Ovary (tissue), 3 donors: ENCODE data around the gene OR5B21.

Source experiments
- EP300 ChIP-seq: sonication (generic); formaldehyde crosslinking; IDR thresholded peaks from one replicate; pipeline ENCODE4 v1.6.1; 2017; ENCODE audit warnings: antibody characterized with exemption
- POLR2A ChIP-seq: fragments of 450-650 bp; IDR thresholded peaks from one replicate; pipeline ENCODE4 v1.6.1; 2017; ENCODE audit warnings: antibody characterized with exemption, mild to moderate bottlenecking, moderate library complexity
- TF ChIP-seq, protein P1 (sequence below), 3 donors: fragments of 450-650 bp in 2 of 3; fragments of 200-600 bp in 1 of 3; IDR thresholded peaks; one replicate each; pipeline versions ENCODE4 v1.5.1 to v1.8.0; 2016 to 2022; ENCODE audit warnings: antibody characterized with exemption in 3 of 3, mild to moderate bottlenecking in 1 of 3
- donor health status: DM: no; HTN: no; CAD: no.

DNA sequence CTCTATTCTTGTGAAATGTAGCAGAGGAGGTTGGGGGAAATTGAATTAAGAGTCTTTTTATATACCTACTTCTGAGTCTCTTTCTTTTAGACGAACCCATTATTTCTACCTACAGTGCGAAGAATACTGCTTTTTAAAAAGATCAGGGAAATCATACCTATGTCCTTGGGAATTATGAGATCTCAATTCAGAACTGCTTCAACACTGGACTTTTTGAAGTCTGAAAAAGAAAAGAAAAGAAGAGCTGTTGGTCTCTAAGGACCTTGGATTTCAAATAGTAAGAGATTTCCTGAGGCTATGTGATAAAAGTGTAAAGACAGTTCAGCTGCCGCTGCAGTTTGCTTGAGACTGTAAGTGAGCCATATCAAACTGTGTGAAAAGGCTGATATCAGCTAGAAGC lies 3.7 kb upstream of the OR5B21 start:
- TF ChIP-seq, protein P1, sequence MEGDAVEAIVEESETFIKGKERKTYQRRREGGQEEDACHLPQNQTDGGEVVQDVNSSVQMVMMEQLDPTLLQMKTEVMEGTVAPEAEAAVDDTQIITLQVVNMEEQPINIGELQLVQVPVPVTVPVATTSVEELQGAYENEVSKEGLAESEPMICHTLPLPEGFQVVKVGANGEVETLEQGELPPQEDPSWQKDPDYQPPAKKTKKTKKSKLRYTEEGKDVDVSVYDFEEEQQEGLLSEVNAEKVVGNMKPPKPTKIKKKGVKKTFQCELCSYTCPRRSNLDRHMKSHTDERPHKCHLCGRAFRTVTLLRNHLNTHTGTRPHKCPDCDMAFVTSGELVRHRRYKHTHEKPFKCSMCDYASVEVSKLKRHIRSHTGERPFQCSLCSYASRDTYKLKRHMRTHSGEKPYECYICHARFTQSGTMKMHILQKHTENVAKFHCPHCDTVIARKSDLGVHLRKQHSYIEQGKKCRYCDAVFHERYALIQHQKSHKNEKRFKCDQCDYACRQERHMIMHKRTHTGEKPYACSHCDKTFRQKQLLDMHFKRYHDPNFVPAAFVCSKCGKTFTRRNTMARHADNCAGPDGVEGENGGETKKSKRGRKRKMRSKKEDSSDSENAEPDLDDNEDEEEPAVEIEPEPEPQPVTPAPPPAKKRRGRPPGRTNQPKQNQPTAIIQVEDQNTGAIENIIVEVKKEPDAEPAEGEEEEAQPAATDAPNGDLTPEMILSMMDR (IDR thresholded peaks at IDR 0.05): no peak
- TF ChIP-seq EP300 (no peak), POLR2A (no peak)
